Ammon's horn (tissue), 1 donor: ENCODE data around the gene ZBTB32.

Experiments used
- DNase-seq: peaks from one replicate; pipeline ENCODE4 v3.0.0-alpha.2; 2016; ENCODE audit warnings: low spot score

Gene ZBTB32

GRCh38 chr19:35695895-35696422, 8.4 kb upstream of the ZBTB32 start:
- DNase-seq = no peak

- DNase-seq = no peak
Observed at GRCh38 chr19:35696835-35697234, 7.5 kb upstream of the ZBTB32 start.

- peak; percentile 100 for DNase-seq
Observed at GRCh38 chr19:35702223-35703012, 1.9 kb upstream of the ZBTB32 start.

- DNase-seq = no peak
Observed at GRCh38 chr19:35703343-35703742, 1.0 kb upstream of the ZBTB32 start.

- no peak for DNase-seq
Observed at GRCh38 chr19:35708391-35708790, 4.0 kb downstream of the ZBTB32 start.

- DNase-seq = no peak
Observed at GRCh38 chr19:35710784-35711723, 6.7 kb downstream of the ZBTB32 start.

GRCh38 chr19:35712567-35713505, 8.5 kb downstream of the ZBTB32 start:
- no peak for DNase-seq

- DNase-seq = no peak
Observed at GRCh38 chr19:35713506-35713850, 9.1 kb downstream of the ZBTB32 start.

- DNase-seq = no peak
Observed at GRCh38 chr19:35713904-35714495, 9.6 kb downstream of the ZBTB32 start.

- DNase-seq = no peak
Observed at GRCh38 chr19:35714601-35715354, 10.4 kb downstream of the ZBTB32 start.

- no peak for DNase-seq
Observed at GRCh38 chr19:35715355-35715809, 11.0 kb downstream of the ZBTB32 start.

GRCh38 chr19:35715981-35716800, 11.8 kb downstream of the ZBTB32 start:
- DNase-seq = peak; percentile 75

- peak; percentile 96 for DNase-seq
Observed at GRCh38 chr19:35716801-35717664, 12.7 kb downstream of the ZBTB32 start.

- no peak for DNase-seq
Observed at GRCh38 chr19:35717665-35718344, 13.4 kb downstream of the ZBTB32 start, which contains the start of gene KMT2B. Gene KMT2B, plus strand, starts transcription at chr19:35718003. Its CDS starts 16 bp downstream, at chr19:35718019.

GRCh38 chr19:35718345-35719041, 14.1 kb downstream of the ZBTB32 start:
- DNase-seq = no peak

GRCh38 chr19:35719402-35720162, 15.2 kb downstream of the ZBTB32 start:
- no peak for DNase-seq
